Lower lobe of right lung (tissue), 2 donors: ENCODE measurements around the gene BDNF. TPM values are rescaled to one million over a fixed set of nuclear protein-coding genes. Genes with fewer than 3 reads are reported as not detected.

Experiments used
- ATAC-seq, 2 donors: fragments of 200-7000 bp; cut with Tn5 transposase; one replicate each; pipeline ENCODE4 v1.9.1; 2020 to 2022; ENCODE audit warnings: mild to moderate bottlenecking in 2 of 2, moderate library complexity in 2 of 2
- DNase-seq: peaks from one replicate; pipeline ENCODE4 v3.0.0-alpha.2; 2020
- H3K27ac ChIP-seq: fragments of 200-600 bp; one replicate; pipeline ENCODE4 v1.8.0; 2022
- H3K27me3 ChIP-seq: fragments of 200-600 bp; one replicate; pipeline ENCODE4 v1.8.0; 2022; ENCODE audit warnings: low read depth
- H3K36me3 ChIP-seq: fragments of 200-600 bp; one replicate; pipeline ENCODE4 v1.8.0; 2022; ENCODE audit warnings: mild to moderate bottlenecking
- H3K4me1 ChIP-seq: fragments of 200-600 bp; one replicate; pipeline ENCODE4 v1.8.0; 2022
- H3K4me3 ChIP-seq: fragments of 200-600 bp; one replicate; pipeline ENCODE4 v1.8.0; 2022; ENCODE audit warnings: mild to moderate bottlenecking
- H3K9me3 ChIP-seq: fragments of 200-600 bp; one replicate; pipeline ENCODE4 v1.8.0; 2022
- CTCF ChIP-seq: fragments of 200-600 bp; IDR thresholded peaks from one replicate; pipeline ENCODE4 v1.8.0; 2022; ENCODE audit warnings: antibody characterized with exemption, mild to moderate bottlenecking
- intact Hi-C: fragments of 100-400 bp; cut with DNase I; formaldehyde crosslinking; loops from one replicate; pipeline ENCODE4 v1.11.0; 2022
- total RNA-seq: library from RNA; stranded (reverse); fragmentation: NEBNext Ultra II Directional; extraction: Animal tissue kit (Norgen Biotek cat#: 25700); gene quantifications from one replicate; pipeline ENCODE4 v1.2.1, GENCODE V29; 2021
- donor health status: DM: no; HTN: yes; CAD: no; lungs with severe emphysema.

The BDNF gene
- total RNA-seq, 1 donor from 2014 or later = 3.4 TPM

DNA sequence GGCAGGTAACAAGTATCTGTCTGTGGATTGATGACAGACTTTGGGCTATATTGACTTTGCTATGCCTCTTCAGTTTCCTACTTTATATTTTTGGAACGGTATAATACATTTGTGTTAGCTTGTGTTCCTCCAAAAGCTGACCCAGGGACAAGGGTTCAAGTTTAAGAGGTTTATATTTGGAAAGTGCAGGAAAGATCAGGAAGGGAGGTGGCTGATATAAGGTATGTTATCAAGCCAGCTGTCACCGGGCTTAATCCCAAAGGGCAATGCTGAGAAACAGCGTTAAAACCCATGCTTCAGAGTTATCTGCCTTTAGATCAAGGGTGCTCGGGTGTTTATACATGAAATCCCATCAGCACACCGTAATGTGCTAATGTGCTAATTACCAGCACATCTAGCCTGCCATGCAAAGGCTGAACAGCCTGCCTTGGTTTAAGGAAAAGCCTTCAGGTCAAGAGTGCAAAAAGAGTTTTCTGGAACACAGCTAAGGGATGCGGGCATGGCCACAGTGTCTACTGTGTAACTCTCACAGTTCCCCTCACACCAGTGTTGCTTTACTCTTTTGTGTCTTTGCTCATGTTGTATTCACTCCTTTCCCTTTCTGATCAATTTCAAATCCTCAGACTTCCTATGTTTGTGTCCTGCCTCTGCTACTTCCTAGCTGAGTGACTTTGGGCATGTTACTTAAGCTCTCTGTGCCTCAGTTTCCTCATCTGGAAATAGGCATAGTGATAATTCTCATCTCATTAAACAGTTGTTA, 77.5 kb downstream of the BDNF start:
- DNase-seq = no peak
- intact Hi-C loops = no loop called here
- H3K4me3 ChIP-seq = no peak overlapping the region
- H3K9me3 ChIP-seq = no peaks in the 10 kb centered on the region
- no peaks in the 10 kb centered on the region for H3K36me3 ChIP-seq
- no peak for ATAC-seq
- no peak overlapping the region for H3K27ac ChIP-seq
- H3K4me1 ChIP-seq = no peaks in the 10 kb centered on the region
- no peak for TF ChIP-seq CTCF
- no peaks in the 10 kb centered on the region for H3K27me3 ChIP-seq

DNA sequence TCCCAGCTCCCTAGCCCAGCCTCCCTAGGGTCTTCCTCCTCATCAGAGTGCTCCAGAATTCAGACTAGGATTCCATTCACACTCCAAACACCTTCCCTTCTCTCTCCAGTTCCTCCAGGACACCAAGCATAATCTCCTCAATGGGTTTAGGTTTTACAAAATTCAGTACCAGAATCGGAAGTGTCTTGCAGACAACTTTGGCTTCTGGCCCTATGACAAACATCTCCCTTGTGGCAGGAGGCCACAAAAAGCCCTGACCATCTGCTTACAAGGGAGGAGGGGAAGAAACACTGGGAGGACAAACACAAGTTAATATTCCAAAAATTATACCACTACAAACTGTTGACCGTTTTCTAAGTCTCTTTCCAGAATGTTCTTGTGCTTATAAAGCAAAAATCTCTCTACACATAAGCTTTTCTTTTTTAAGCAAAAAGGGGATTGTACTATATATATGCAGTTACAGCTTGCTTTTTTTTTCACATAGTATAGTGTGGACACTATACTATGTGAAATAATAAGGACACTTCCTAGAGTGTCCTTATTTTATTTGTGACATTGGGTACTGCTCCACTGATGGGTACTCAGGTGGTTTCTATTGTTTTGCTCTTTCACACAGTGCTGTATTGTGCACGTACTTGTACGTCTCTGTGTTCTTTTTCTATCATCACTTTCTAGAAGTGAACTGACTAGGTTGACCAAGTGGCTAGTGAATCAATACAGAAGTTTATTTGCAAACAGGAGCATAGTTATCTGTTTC, 78.7 kb downstream of the BDNF start:
- intact Hi-C loops = no loop called here
- Histone ChIP-seq H3K9me3 (no peaks in the 10 kb centered on the region), H3K36me3 (no peaks in the 10 kb centered on the region), H3K27ac (no peak overlapping the region), H3K27me3 (no peaks in the 10 kb centered on the region), H3K4me1 (no peaks in the 10 kb centered on the region), H3K4me3 (no peak overlapping the region)
- ATAC-seq (no peak), DNase-seq (no peak)
- TF ChIP-seq CTCF = no peak

GRCh38 chr11:27619763-27620335, 80.4 kb downstream of the BDNF start:
- Histone ChIP-seq H3K36me3 (no peaks in the 10 kb centered on the region), H3K27me3 (no peaks in the 10 kb centered on the region), H3K4me1 (no peaks in the 10 kb centered on the region), H3K9me3 (no peaks in the 10 kb centered on the region), H3K27ac (no peak overlapping the region), H3K4me3 (no peak overlapping the region)
- ATAC-seq = no peak
- no peak for TF ChIP-seq CTCF
- no peak for DNase-seq
- intact Hi-C loops = no loop called here

DNA sequence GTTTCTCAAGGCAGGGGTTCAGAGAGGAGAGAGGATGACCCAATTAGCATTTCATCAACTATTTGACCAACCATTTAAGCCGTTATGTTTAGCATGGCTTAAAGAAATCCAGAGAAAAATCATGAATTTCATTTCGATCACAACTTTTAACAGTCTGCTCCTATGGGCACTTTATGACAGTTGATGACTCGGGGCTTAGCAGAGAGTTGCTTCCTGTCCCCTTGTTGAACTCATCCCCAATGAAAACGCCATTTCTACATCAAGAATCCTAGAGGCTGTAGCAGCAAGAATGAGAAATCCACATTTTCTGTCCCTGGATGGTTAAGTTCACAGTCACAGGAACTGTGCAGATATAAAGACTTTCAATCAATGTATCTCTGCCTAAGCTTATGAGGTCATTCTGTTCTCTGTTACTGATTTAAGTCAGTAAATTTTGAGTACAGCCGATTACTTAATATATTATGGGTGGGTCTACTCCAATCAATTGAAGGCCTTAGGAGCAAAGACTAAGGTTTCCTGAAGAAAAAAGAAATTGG, 81.1 kb downstream of the BDNF start:
- no peaks in the 10 kb centered on the region for H3K36me3 ChIP-seq
- no peaks in the 10 kb centered on the region for H3K9me3 ChIP-seq
- ATAC-seq = no peak
- no peak overlapping the region for H3K27ac ChIP-seq
- DNase-seq = no peak
- no peak overlapping the region for H3K4me3 ChIP-seq
- no peak for TF ChIP-seq CTCF
- no peaks in the 10 kb centered on the region for H3K27me3 ChIP-seq
- intact Hi-C loops = no loop called here
- H3K4me1 ChIP-seq = no peaks in the 10 kb centered on the region

- no peaks in the 10 kb centered on the region for H3K36me3 ChIP-seq
- no peaks in the 10 kb centered on the region for H3K27me3 ChIP-seq
- no peak for TF ChIP-seq CTCF
- ATAC-seq = no peak
- no peaks in the 10 kb centered on the region for H3K9me3 ChIP-seq
- no peak overlapping the region for H3K4me3 ChIP-seq
- no peak overlapping the region for H3K27ac ChIP-seq
- intact Hi-C loops = no loop called here
- no peak for DNase-seq
- no peaks in the 10 kb centered on the region for H3K4me1 ChIP-seq
These were observed 81.9 kb downstream of the BDNF start for GRCh38 chr11:27618281-27618915.
